ENCODE results near the gene TKTL2. TPM values are rescaled to one million over a fixed set of nuclear protein-coding genes. Genes with fewer than 3 reads are reported as not detected.
"Not testable (repeated sequence)": the region's sequence is repeated elsewhere in the genome, so short reads cannot be mapped to it uniquely, and the experiment has no call there.

TKTL2 gene
- total RNA-seq, result not detected in 2 replicates

GRCh38 chr4:163473576-163473975, at the start of gene TKTL2:
Gene TKTL2, minus strand, starts transcription at chr4:163473754. Its CDS starts 20 bp downstream, at chr4:163473734.
- DNase-seq, result no peak

GRCh38 chr4:163515198-163515597, 41.6 kb upstream of the TKTL2 start:
- no peak for DNase-seq

GRCh38 chr4:163505374-163505773, 31.8 kb upstream of the TKTL2 start:
- DNase-seq, result no peak

GRCh38 chr4:163500586-163500985, 27.0 kb upstream of the TKTL2 start:
- no peak for DNase-seq

- no peak for DNase-seq
Measured at GRCh38 chr4:163495900-163496299, 22.3 kb upstream of the TKTL2 start.

- DNase-seq, result peak; percentile 96
Measured at GRCh38 chr4:163494360-163495241, 21.0 kb upstream of the TKTL2 start, which contains the start of gene TMA16. Gene TMA16, plus strand, starts transcription at chr4:163494690. Its CDS starts 112 bp downstream, at chr4:163494802.

GRCh38 chr4:163493643-163494359, 20.2 kb upstream of the TKTL2 start:
- DNase-seq, result peak; percentile 37

GRCh38 chr4:163492951-163493504, 19.5 kb upstream of the TKTL2 start:
- peak; percentile 23 for DNase-seq

GRCh38 chr4:163489929-163490328, 16.4 kb upstream of the TKTL2 start:
- DNase-seq, result no peak

- no peak for DNase-seq
Measured at GRCh38 chr4:163486321-163486720, 12.8 kb upstream of the TKTL2 start.

- no peak for DNase-seq
Measured at GRCh38 chr4:163485589-163485988, 12.0 kb upstream of the TKTL2 start.

GRCh38 chr4:163484906-163485305, 11.4 kb upstream of the TKTL2 start:
- DNase-seq, result peak; percentile 81

GRCh38 chr4:163482190-163482589, 8.6 kb upstream of the TKTL2 start:
- DNase-seq, result no peak

GRCh38 chr4:163476761-163477438, 3.3 kb upstream of the TKTL2 start:
- no peak for DNase-seq

GRCh38 chr4:163474027-163474426, 473 bp upstream of the TKTL2 start:
- DNase-seq, result no peak

- DNase-seq, result no peak
Measured at GRCh38 chr4:163473130-163473529, 424 bp downstream of the TKTL2 start.

GRCh38 chr4:163470391-163470790, 3.2 kb downstream of the TKTL2 start:
- no peak for DNase-seq

- no peak for DNase-seq
Measured at GRCh38 chr4:163467082-163467770, 6.3 kb downstream of the TKTL2 start.

- DNase-seq, result no peak
Measured at GRCh38 chr4:163462556-163462955, 11.0 kb downstream of the TKTL2 start.

GRCh38 chr4:163448540-163449203, 24.9 kb downstream of the TKTL2 start:
- DNase-seq, result no peak

GRCh38 chr4:163447481-163447880, 26.1 kb downstream of the TKTL2 start:
- no peak for DNase-seq

- not testable (repeated sequence) for DNase-seq
Measured at GRCh38 chr4:163447023-163447422, 26.5 kb downstream of the TKTL2 start.

All from dermis blood vessel endothelial cell (primary cell).